ENCODE data around the gene PAFAH1B2. TPM values are rescaled to one million over a fixed set of nuclear protein-coding genes. Genes with fewer than 3 reads are reported as not detected.

The PAFAH1B2 gene
- total and polyA plus RNA-seq, 2 experiments from 2014 or later, result 87.5 to 148 TPM

DNA sequence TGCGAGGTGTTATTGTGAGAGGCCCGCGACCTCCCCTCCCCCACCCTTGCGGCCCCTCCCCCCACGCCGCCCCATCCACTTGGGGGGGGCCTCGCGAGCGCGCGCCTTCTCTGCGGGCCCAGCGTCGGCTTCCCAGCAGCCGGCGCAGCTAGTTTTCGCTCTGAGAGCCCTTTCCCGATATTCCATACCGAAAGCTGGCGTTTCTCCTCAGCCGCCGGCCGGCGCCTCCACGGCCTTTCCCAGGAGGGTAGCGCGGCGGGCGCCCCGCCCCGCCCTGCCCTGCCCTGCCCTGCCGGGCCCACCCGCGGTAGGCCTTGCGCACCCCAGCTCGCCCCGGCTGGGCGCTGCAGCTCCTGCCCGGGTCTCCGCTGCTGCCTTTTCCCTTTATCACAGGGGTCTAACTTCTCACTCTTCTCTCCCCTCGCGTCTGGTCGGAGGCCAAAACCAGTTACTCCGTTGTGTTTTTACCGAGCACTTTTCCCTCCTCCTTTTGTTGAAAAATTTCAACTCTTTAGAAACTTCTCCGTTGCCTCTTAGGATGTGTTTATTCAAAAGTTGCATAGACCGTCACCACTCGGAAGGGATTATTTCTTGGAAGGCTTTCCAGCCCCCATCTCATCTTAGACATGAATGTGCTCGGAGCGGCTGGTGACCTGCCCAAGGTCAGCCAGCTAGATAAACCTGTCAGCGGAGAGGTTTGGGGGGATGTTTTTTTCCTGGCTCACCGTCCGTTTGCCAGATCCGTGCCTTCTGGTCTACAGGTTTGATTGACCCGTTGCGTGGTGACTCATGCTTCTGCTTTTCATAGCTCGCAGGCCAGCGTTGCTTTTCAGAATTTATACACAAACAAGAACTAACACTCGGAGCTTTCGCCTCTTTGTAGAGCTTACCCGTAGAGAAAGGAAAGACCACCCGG lies 648 bp downstream of the PAFAH1B2 start (continued):
- no peak for TF ChIP-seq POLR2AphosphoS5 (IDR thresholded peaks at IDR 0.05; ENCODE audit: low read depth)
- no peak for TF ChIP-seq NANOG (IDR thresholded peaks at IDR 0.05; ENCODE audit: borderline replicate concordance)
- TF ChIP-seq ZNF462 (CRISPR knock-in tag; IDR thresholded peaks at IDR 0.05), result no peak

DNA sequence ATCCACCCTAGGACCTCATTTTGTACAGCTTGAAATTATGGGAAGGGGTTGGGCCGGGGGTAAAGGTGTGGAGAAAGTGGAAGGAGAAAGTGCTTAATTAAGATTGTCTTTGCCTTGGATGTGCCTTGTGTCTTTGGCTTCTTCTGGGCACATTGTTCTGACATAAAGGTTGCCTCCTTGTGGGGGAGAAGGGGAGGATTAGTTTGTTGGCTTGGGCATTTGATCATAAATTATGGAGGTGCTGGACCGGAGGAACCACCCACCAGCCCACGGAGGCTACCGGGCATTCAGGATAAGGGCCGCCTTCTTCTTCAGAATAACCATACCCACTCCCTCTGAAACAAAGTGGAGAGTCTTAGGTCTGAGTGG lies 1.3 kb downstream of the PAFAH1B2 start:
- H3K4me2 ChIP-seq, result peak overlapping the region; percentile 98
- Mint-ChIP-seq H3K27ac (peak overlapping the region; percentile 95), H3K4me3 (peak overlapping the region; percentile 97), H3K4me1 (peaks cover 28% of the 10 kb centered on the region), H3K27me3 (ENCODE audit: insufficient read depth, low read depth, poor library complexity) (peaks cover 15% of the 10 kb centered on the region), H3K9me3 (no peaks in the 10 kb centered on the region; the same call in 2 of the 3 replicates), H3K36me3 (ENCODE audit: low read depth) (peaks cover 53% of the 10 kb centered on the region)
- H3K36me3 ChIP-seq (ENCODE audit: insufficient read depth), result peaks cover 15% of the 10 kb centered on the region
- peaks cover 59% of the 10 kb centered on the region for H3K79me2 ChIP-seq (replicated peaks; ENCODE audit: insufficient read depth)
- H4K20me1 ChIP-seq (replicated peaks; ENCODE audit: insufficient read depth), result peaks cover 54% of the 10 kb centered on the region
- no peaks in the 10 kb centered on the region for H3K27me3 ChIP-seq (ENCODE audit: insufficient read depth)
- H3K4me3 ChIP-seq, result peak overlapping the region; percentile 100
- H3F3A ChIP-seq (replicated peaks; ENCODE audit: low read depth), result peaks cover 11% of the 10 kb centered on the region; the same call in 1 of the 2 replicates
- H2AFZ ChIP-seq, result no peak overlapping the region
- TF ChIP-seq CREB1 (CRISPR knock-in tag; IDR thresholded peaks at IDR 0.05; ENCODE audit: low read depth) (no peak), CTCF (conservative IDR thresholded peaks at IDR 0.05; ENCODE audit: low read depth in 2 of 2) (peak; percentile 28; a peak in 2 of 4 replicates)
- DNase-seq (ENCODE audit: low spot score), result peak; percentile 30
- H3K27ac ChIP-seq (ENCODE audit: low read depth), result peak overlapping the region; percentile 95
- peaks cover 17% of the 10 kb centered on the region for H3K4me1 ChIP-seq (ENCODE audit: insufficient read depth)
- no peaks in the 10 kb centered on the region for H3K9me2 ChIP-seq (ENCODE audit: insufficient read depth)
- ATAC-seq, result no peak

Data from GM23338 (cell line).